WERI-Rb-1 (cell line): Measurements from ENCODE around the gene CCDC150.

Source experiments
- DNase-seq: peaks from one replicate; pipeline ENCODE4 v3.0.0-alpha.2; 2020
- H3K27ac ChIP-seq: fragments of 250-450 bp; sonication (Bioruptor Pico); 2 replicates; pipeline ENCODE4 v1.5.1; 2020; ENCODE audit warnings: mild to moderate bottlenecking, moderate library complexity
- H3K27me3 ChIP-seq: fragments of 250-450 bp; sonication (Bioruptor Pico); 2 replicates; pipeline ENCODE4 v1.5.1; 2021; ENCODE audit warnings: mild to moderate bottlenecking, low read depth, moderate library complexity; ENCODE audit not compliant: insufficient read depth, severe bottlenecking
- H3K36me3 ChIP-seq: fragments of 250-450 bp; sonication (Bioruptor Pico); 2 replicates; pipeline ENCODE4 v1.5.1; 2020; ENCODE audit warnings: mild to moderate bottlenecking, moderate library complexity
- H3K4me3 ChIP-seq: 2 replicates; pipeline ENCODE4 v1.5.1; 2011; ENCODE audit warnings: low read depth, mild to moderate bottlenecking, control low read depth, low read length
- H3K9me3 ChIP-seq: fragments of 250-450 bp; sonication (Bioruptor Pico); 2 replicates; pipeline ENCODE4 v1.5.1; 2021; ENCODE audit warnings: mild to moderate bottlenecking, moderate library complexity; ENCODE audit not compliant: severe bottlenecking
- TF ChIP-seq, protein P1 (sequence below): IDR thresholded peaks from 2 replicates; pipeline ENCODE4 v1.5.1; 2011; ENCODE audit warnings: low read depth, mild to moderate bottlenecking, control low read depth, inconsistent platforms, low read length

The CCDC150 gene

GRCh38 chr2:196655761-196656160 is 16.2 kb downstream of the CCDC150 start:
- H3K9me3 ChIP-seq: peaks cover 4% of the 10 kb centered on the region
- H3K4me3 ChIP-seq: no peak overlapping the region
- DNase-seq: no peak
- no peak overlapping the region for H3K27ac ChIP-seq
- TF ChIP-seq, protein P1, sequence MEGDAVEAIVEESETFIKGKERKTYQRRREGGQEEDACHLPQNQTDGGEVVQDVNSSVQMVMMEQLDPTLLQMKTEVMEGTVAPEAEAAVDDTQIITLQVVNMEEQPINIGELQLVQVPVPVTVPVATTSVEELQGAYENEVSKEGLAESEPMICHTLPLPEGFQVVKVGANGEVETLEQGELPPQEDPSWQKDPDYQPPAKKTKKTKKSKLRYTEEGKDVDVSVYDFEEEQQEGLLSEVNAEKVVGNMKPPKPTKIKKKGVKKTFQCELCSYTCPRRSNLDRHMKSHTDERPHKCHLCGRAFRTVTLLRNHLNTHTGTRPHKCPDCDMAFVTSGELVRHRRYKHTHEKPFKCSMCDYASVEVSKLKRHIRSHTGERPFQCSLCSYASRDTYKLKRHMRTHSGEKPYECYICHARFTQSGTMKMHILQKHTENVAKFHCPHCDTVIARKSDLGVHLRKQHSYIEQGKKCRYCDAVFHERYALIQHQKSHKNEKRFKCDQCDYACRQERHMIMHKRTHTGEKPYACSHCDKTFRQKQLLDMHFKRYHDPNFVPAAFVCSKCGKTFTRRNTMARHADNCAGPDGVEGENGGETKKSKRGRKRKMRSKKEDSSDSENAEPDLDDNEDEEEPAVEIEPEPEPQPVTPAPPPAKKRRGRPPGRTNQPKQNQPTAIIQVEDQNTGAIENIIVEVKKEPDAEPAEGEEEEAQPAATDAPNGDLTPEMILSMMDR: no peak
- H3K27me3 ChIP-seq: no peaks in the 10 kb centered on the region
- H3K36me3 ChIP-seq: peaks cover 18% of the 10 kb centered on the region

- no peaks in the 10 kb centered on the region for H3K27me3 ChIP-seq
- H3K4me3 ChIP-seq: no peak overlapping the region
- no peak overlapping the region for H3K27ac ChIP-seq
- TF ChIP-seq, protein P1: no peak
- peaks cover 2% of the 10 kb centered on the region for H3K9me3 ChIP-seq
- no peak for DNase-seq
- peaks cover 18% of the 10 kb centered on the region for H3K36me3 ChIP-seq
These were observed 17.8 kb downstream of the CCDC150 start for GRCh38 chr2:196657333-196657732.

GRCh38 chr2:196659844-196660243 is 20.3 kb downstream of the CCDC150 start:
- no peak for DNase-seq
- H3K4me3 ChIP-seq: no peak overlapping the region
- peaks cover 15% of the 10 kb centered on the region for H3K36me3 ChIP-seq
- H3K27ac ChIP-seq: no peak overlapping the region
- no peaks in the 10 kb centered on the region for H3K9me3 ChIP-seq
- no peaks in the 10 kb centered on the region for H3K27me3 ChIP-seq
- TF ChIP-seq, protein P1: no peak

DNA sequence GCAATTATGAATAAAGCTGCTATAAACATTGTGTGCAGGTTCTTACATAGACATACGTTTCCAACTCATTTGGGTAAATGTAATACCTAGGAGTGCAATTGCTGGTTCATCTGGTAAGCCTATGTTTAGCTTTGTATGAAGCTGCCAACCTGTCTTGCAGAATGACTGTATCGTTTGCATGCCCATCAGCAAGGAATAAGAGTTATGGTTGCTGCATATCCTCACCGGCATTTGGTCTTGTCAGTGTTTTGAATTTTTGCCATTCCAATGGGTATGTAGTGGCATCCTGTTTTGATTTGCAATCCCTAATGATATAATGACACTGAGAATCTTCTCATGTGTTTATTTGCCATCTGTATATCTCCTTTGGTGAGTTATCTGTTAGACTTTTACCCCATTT is 20.7 kb downstream of the CCDC150 start:
- DNase-seq: no peak
- Histone ChIP-seq H3K27me3 (no peaks in the 10 kb centered on the region), H3K9me3 (no peaks in the 10 kb centered on the region), H3K27ac (no peak overlapping the region), H3K36me3 (peaks cover 15% of the 10 kb centered on the region), H3K4me3 (no peak overlapping the region)
- TF ChIP-seq, protein P1: no peak

- Histone ChIP-seq H3K4me3 (no peak overlapping the region), H3K9me3 (no peaks in the 10 kb centered on the region), H3K27me3 (no peaks in the 10 kb centered on the region), H3K36me3 (no peaks in the 10 kb centered on the region), H3K27ac (no peak overlapping the region)
- no peak for DNase-seq
- TF ChIP-seq, protein P1: no peak
These were observed 30.8 kb downstream of the CCDC150 start for GRCh38 chr2:196670342-196670741.

DNA sequence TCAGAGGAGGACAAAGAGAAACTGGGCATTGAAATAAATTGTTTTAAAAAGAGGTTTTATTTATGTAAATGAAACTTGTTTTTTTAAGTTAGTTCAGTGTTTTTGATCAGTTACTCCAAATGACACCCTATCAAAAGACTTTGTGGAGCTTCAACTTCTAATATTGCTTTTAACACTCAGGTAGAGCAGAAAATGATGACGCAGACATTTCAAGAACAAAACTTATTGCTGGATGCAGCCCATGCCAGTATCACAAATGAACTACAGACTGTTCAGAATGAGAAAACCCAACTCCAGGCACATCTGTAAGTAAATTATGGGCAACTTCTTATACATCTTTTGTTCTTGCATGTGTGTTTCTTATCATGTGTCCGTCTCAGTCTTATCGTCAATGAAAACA is 36.4 kb downstream of the CCDC150 start:
- Histone ChIP-seq H3K27ac (no peak overlapping the region), H3K36me3 (peaks cover 9% of the 10 kb centered on the region; the same call in 1 of the 2 replicates), H3K4me3 (no peak overlapping the region), H3K9me3 (no peaks in the 10 kb centered on the region), H3K27me3 (no peaks in the 10 kb centered on the region)
- TF ChIP-seq, protein P1: no peak
- no peak for DNase-seq
